Choroid plexus epithelial cell (primary cell): ENCODE data around the gene USP44.
A peak's percentile ranks its signal among the peaks of the same experiment; 100 is the strongest.

Source experiments
- DNase-seq: peaks from one replicate; pipeline ENCODE4 v3.0.0-alpha.2; 2010; ENCODE audit warnings: low read depth
- H3K4me3 ChIP-seq: 2 replicates; pipeline ENCODE4 v1.5.1; 2011; ENCODE audit warnings: low read depth, mild to moderate bottlenecking, control low read depth, low read length, moderate library complexity
- TF ChIP-seq, protein P1 (sequence below): conservative IDR thresholded peaks from 2 replicates; pipeline ENCODE4 v1.5.1; 2011; ENCODE audit warnings: low read depth, mild to moderate bottlenecking, control low read depth, inconsistent platforms, low read length, moderate library complexity

Gene USP44

DNA sequence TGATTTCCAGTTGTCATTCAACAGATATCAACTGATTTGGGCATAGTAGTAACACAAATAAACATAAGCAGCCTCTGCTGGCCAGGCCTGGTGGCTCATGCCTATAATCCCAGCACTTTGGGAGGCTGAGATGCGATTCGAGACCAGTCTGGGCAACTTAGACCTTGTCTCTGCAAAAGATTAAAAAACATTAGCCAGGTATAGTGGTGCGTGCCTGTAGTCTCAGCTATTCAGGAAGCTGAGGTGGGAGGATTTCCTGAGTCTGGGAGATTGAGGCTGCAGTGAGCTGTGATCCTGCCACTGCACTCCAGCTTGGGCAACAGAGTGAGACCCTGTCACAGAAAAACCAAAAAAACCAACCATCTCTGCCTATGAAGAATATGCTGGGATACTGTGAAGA lies 70.2 kb downstream of the USP44 start:
- DNase-seq: no peak
- no peak overlapping the region for H3K4me3 ChIP-seq
- TF ChIP-seq, protein P1, sequence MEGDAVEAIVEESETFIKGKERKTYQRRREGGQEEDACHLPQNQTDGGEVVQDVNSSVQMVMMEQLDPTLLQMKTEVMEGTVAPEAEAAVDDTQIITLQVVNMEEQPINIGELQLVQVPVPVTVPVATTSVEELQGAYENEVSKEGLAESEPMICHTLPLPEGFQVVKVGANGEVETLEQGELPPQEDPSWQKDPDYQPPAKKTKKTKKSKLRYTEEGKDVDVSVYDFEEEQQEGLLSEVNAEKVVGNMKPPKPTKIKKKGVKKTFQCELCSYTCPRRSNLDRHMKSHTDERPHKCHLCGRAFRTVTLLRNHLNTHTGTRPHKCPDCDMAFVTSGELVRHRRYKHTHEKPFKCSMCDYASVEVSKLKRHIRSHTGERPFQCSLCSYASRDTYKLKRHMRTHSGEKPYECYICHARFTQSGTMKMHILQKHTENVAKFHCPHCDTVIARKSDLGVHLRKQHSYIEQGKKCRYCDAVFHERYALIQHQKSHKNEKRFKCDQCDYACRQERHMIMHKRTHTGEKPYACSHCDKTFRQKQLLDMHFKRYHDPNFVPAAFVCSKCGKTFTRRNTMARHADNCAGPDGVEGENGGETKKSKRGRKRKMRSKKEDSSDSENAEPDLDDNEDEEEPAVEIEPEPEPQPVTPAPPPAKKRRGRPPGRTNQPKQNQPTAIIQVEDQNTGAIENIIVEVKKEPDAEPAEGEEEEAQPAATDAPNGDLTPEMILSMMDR: peak; percentile 26

DNA sequence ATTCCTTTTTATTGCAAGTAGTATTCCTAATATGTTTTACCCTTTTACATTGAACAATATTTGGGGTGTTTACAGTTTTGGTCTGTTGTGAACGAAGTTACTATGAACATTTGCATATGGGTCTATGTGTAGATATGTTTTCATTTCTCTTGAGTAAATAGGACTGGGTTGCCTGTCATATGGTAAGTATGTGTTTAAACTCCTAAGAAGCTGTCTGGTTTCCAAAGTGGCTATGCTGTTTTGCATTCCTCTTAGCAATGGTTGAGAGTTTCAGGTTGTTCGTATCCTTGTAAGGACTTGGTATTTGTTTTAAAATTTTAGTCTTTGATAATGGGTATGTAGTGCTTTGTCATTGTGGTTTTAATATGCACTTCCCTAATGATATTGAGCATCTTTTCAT lies 71.0 kb downstream of the USP44 start:
- DNase-seq: peak; percentile 52
- H3K4me3 ChIP-seq: no peak overlapping the region
- TF ChIP-seq, protein P1: no peak

DNA sequence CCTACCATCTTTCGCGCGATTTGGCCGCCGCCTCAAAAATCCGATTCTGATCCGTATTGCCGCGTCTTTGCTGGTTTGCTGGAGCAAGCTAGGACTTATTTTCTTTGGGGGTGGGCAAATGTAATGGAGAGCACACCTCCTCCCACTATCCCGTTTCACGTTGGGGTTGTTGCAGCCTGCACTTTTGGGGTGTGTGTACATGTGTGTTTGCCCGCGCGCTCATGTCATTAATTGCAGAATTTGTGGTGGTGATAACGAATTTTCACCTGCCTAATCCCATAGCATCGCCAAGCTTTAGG lies 76.7 kb downstream of the USP44 start:
- DNase-seq: no peak
- H3K4me3 ChIP-seq: peak overlapping the region; percentile 93
- TF ChIP-seq, protein P1: no peak

DNA sequence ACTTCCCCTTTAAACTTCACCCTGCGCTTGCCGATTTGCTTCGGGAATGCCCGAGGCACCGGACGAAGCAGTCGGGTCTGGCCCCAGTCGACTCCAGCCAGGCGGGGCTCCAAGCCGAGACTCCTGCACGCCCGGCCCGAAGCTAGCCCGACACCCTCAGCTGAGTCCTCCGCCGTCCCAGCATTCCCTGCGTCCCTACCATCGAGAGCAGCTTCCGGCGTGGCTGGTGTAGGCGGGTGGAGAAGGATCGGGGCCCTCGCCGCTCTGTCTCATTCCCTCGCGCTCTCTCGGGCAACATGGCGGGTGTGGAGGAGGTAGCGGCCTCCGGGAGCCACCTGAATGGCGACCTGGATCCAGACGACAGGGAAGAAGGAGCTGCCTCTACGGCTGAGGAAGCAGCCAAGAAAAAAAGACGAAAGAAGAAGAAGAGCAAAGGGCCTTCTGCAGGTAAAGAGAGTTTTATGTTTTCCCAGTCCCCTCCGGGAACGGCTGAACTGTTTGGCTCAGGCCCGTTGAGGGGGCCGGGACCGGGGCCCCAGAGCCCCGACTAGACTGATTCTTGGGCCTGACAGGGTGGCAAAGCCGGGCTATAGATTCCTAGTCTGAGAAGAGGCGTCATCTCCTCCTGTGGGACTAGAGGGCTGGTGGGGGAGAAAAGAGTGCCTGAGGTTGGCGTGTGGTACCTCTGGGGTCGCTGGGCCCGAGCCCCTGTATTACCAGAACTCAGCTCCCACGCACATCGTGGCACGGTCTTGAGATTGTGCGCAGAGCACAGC lies 77.2 kb downstream of the USP44 start, which contains the start of gene METAP2:
METAP2 (plus strand) TSS at position 269 of the 776 bp plus-strand sequence; CDS start at position 297, 28 bp downstream.
- DNase-seq: peak; percentile 98
- TF ChIP-seq, protein P1: no peak
- H3K4me3 ChIP-seq: peak within 1 kb of the TSS; percentile 93

DNA sequence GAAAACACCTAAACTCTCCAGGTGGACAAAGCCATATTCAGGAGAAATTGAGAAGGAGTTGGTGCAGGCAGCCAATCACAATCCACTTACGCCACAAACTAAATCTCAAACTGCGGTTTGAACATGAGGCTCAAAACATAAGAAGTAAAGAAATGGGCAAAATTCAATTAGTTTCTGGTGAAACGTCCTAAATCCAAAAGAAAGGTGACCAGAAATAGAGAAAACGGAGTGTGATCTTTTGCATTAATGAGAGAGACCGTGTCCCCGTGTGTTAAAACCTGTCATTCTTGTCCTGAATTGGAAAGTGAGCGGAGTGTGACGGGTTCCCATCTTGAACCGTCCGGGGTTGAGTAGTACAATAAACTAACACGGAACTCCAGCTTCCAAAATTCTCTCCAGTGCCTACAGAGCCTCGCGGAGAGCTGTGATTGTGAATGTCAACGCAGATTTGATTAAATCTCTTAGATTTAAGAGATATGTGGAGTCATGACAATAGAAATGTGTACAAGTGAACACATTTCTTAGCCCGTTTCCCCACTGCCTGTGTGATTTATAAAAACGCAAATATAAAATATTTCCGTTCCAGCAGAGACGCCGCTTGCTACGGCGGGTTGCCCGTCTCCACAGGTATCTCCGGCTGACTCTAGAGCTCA lies 77.9 kb downstream of the USP44 start:
- peak overlapping the region; percentile 93 for H3K4me3 ChIP-seq
- peak; percentile 67 for DNase-seq
- TF ChIP-seq, protein P1: no peak

DNA sequence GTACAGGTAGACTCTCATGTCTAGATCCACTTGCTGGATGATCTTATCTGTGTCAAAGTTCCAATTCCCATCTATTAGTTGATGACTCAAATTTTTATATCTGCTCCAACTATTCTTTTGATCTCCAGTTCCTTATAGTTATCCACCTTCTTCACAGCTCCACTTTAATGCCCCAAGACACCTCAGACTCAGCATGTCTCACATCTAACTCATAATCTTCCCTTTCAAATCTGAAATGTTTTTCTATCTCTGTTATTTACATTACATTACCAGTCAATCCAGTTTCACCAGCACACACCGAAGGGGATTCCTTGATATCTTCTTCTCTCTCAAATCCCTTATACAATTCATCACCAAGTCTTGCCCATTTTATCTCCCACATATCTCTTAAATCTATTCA lies 81.0 kb downstream of the USP44 start:
- TF ChIP-seq, protein P1: no peak
- H3K4me3 ChIP-seq: no peak overlapping the region
- DNase-seq: no peak
